ENCODE results near the gene ZNF282.

- no peak for TF ChIP-seq EZH2phosphoT487 (conservative IDR thresholded peaks at IDR 0.05; ENCODE audit: low read length)
- no peak for TF ChIP-seq CTCF (IDR thresholded peaks at IDR 0.05; ENCODE audit: insufficient read depth, low read length, poor library complexity, severe bottlenecking)
Measured at GRCh38 chr7:149205690-149206381, 10.5 kb downstream of the ZNF282 start.

Data from SU-DHL-6 (cell line).